PC-3 (cell line): Measurements from ENCODE around the gene TRAF3. TPM values are rescaled to one million over a fixed set of nuclear protein-coding genes. Genes with fewer than 3 reads are reported as not detected.
A peak's percentile ranks its signal among the peaks of the same experiment; 100 is the strongest.

ENCODE experiments used
- ATAC-seq: fragments of 200-7000 bp; cut with Tn5 transposase; 2 replicates; pipeline ENCODE4 v1.9.1; 2020; ENCODE audit warnings: mild to moderate bottlenecking, moderate library complexity
- BruUV-seq: library from RNA; stranded (reverse); fragments of 400-500 nt; replicated peaks from 2 replicates; lab custom pipeline; 2021; lab: Mats Ljungman, UMichigan
- CTCF ChIA-PET: fragments of 300-600 bp; sonication (Branson Sonifier 250); formaldehyde crosslinking; loops from one replicate; lab custom pipeline; 2022; ENCODE audit warnings: antibody characterized with exemption; lab: Charles Lee
- POLR2A ChIA-PET: fragments of 300-600 bp; sonication (Branson Sonifier 250); formaldehyde crosslinking; loops from one replicate; lab custom pipeline; 2022; ENCODE audit warnings: antibody characterized with exemption; ENCODE audit not compliant: unreplicated experiment; lab: Charles Lee
- DNase-seq: peaks from one replicate; pipeline ENCODE4 v3.0.0-alpha.2; 2015
- H2AFZ ChIP-seq: fragments of 300-600 bp; sonication (generic); 2 replicates; pipeline ENCODE4 v1.6.0; 2016; ENCODE audit warnings: antibody characterized with exemption, low read length
- H3F3A ChIP-seq: fragments of 300-600 bp; sonication (generic); one replicate; pipeline ENCODE4 v1.6.0; 2017; ENCODE audit warnings: antibody characterized with exemption, low read length, control low read depth, mild to moderate bottlenecking; ENCODE audit not compliant: unreplicated experiment
- H3K27ac ChIP-seq: fragments of 300-600 bp; sonication (generic); 2 replicates; pipeline ENCODE4 v1.5.1; 2016; ENCODE audit warnings: mild to moderate bottlenecking, low read length
- H3K27me3 ChIP-seq: fragments of 300-600 bp; sonication (generic); 2 replicates; pipeline ENCODE4 v1.6.1; 2016; ENCODE audit warnings: low read length, mixed read lengths
- H3K36me3 ChIP-seq: fragments of 300-600 bp; sonication (generic); 2 replicates; pipeline ENCODE4 v1.6.1; 2016; ENCODE audit warnings: low read depth, mixed run types, low read length, mixed read lengths
- H3K4me1 ChIP-seq: fragments of 300-600 bp; sonication (generic); 2 replicates; pipeline ENCODE4 v1.5.1; 2016; ENCODE audit warnings: low read length; ENCODE audit not compliant: insufficient read depth
- H3K4me2 ChIP-seq: fragments of 300-600 bp; sonication (generic); 2 replicates; pipeline ENCODE4 v1.6.0; 2016; ENCODE audit warnings: low read length
- H3K4me3 ChIP-seq: fragments of 300-600 bp; sonication (generic); 2 replicates; pipeline ENCODE4 v1.5.1; 2016; ENCODE audit warnings: mild to moderate bottlenecking, low read length, mixed read lengths
- H3K79me2 ChIP-seq: fragments of 300-600 bp; sonication (generic); 2 replicates; pipeline ENCODE4 v1.6.1; 2017; ENCODE audit warnings: low read length, mixed read lengths
- H3K9ac ChIP-seq: fragments of 300-600 bp; sonication (generic); 2 replicates; pipeline ENCODE4 v1.6.0; 2016; ENCODE audit warnings: mild to moderate bottlenecking, low read length
- H3K9me2 ChIP-seq: fragments of 300-600 bp; sonication (generic); replicated peaks from 2 replicates; pipeline ENCODE4 v1.6.1; 2016; ENCODE audit warnings: mixed run types, low read length, mixed read lengths
- H3K9me3 ChIP-seq: fragments of 300-600 bp; sonication (generic); 2 replicates; pipeline ENCODE4 v1.6.1; 2016; ENCODE audit warnings: low read length, mixed read lengths
- H4K20me1 ChIP-seq: fragments of 300-600 bp; sonication (generic); 2 replicates; pipeline ENCODE4 v1.6.1; 2016; ENCODE audit warnings: low read length, mixed read lengths
- CTCF ChIP-seq: fragments of 300-600 bp; sonication (generic); conservative IDR thresholded peaks from 2 replicates; pipeline ENCODE4 v1.5.1; 2017; ENCODE audit warnings: antibody characterized with exemption, low read depth, mild to moderate bottlenecking, low read length
- EZH2 ChIP-seq: fragments of 300-600 bp; sonication (generic); IDR thresholded peaks from one replicate; pipeline ENCODE4 v1.6.1; 2017; ENCODE audit warnings: antibody characterized with exemption, mild to moderate bottlenecking, low read length; ENCODE audit not compliant: unreplicated experiment
- EZH2phosphoT487 ChIP-seq: fragments of 300-600 bp; sonication (generic); IDR thresholded peaks from 2 replicates; pipeline ENCODE4 v1.6.1; 2018; ENCODE audit warnings: mild to moderate bottlenecking, antibody characterized with exemption, low read length, borderline replicate concordance
- intact Hi-C: fragments of 100-400 bp; cut with micrococcal nuclease; formaldehyde crosslinking; loops from 2 replicates; pipeline ENCODE4 v1.9.0; 2023
- total RNA-seq: library from RNA; depleted of rRNA; stranded (reverse); fragments of >200 nt; gene quantifications from 2 replicates; pipeline ENCODE4 v1.2.3, GENCODE V29; 2014

The TRAF3 gene
- total RNA-seq, 1 experiment from 2014 or later: 19.4 TPM

DNA sequence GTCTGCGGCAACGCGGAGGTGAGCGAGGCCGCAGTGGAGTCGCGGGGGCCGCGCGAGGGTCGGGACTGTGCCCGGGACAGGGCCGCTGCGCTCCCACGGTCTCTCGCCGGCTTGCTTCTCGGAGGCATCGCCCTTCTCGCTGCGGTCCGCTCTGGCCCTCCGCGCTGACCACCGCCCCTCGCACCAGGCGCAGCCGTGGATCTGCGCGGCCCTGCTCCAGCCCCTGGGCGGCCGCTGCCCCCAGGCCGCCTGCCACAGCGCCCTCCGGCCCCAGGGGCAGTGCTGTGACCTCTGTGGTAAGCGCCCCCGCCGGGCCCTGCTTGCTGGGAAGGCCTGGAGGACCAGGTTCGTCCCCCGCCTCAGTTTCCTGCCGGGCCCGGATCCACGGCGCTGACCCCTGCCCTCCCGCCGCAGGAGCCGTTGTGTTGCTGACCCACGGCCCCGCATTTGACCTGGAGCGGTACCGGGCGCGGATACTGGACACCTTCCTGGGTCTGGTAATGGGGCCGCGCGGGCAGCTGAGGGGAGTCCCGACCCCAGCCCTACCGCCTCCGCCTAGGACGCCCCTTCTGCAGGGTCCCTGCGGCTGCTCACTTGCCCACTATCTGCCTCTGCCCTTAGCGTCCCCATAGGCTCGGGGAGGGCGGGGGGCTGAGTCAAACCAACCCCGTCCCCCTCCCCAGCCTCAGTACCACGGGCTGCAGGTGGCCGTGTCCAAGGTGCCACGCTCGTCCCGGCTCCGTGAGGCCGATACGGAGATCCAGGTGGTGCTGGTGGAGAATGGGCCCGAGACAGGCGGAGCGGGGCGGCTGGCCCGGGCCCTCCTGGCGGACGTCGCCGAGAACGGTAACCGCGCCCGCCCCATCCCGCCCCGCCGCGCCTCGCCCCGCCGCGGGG lies 152.2 kb downstream of the TRAF3 start:
- H3K9ac ChIP-seq: no peak overlapping the region
- H3K9me2 ChIP-seq: no peaks in the 10 kb centered on the region
- peak overlapping the region; percentile 64 for H3K4me2 ChIP-seq
- H3K27me3 ChIP-seq: peaks cover 5% of the 10 kb centered on the region
- no peaks in the 10 kb centered on the region for H4K20me1 ChIP-seq
- no TSS peak for BruUV-seq
- H3K4me3 ChIP-seq: peak overlapping the region; percentile 48
- ChIA-PET CTCF (no interaction called here), POLR2A (no interaction called here)
- no peak overlapping the region for H3K27ac ChIP-seq
- no peaks in the 10 kb centered on the region for H3F3A ChIP-seq
- no peaks in the 10 kb centered on the region for H3K79me2 ChIP-seq
- intact Hi-C loops: no loop called here
- H2AFZ ChIP-seq: peak overlapping the region; percentile 22; the same call in 1 of the 2 replicates
- no peaks in the 10 kb centered on the region; the same call in 1 of the 2 replicates for H3K36me3 ChIP-seq
- DNase-seq (no peak), ATAC-seq (peak; percentile 4)
- no peak for TF ChIP-seq EZH2
- TF ChIP-seq CTCF: no peak
- TF ChIP-seq EZH2phosphoT487: no peak
- H3K4me1 ChIP-seq: peaks cover 8% of the 10 kb centered on the region; the same call in 1 of the 2 replicates
- no peaks in the 10 kb centered on the region for H3K9me3 ChIP-seq

DNA sequence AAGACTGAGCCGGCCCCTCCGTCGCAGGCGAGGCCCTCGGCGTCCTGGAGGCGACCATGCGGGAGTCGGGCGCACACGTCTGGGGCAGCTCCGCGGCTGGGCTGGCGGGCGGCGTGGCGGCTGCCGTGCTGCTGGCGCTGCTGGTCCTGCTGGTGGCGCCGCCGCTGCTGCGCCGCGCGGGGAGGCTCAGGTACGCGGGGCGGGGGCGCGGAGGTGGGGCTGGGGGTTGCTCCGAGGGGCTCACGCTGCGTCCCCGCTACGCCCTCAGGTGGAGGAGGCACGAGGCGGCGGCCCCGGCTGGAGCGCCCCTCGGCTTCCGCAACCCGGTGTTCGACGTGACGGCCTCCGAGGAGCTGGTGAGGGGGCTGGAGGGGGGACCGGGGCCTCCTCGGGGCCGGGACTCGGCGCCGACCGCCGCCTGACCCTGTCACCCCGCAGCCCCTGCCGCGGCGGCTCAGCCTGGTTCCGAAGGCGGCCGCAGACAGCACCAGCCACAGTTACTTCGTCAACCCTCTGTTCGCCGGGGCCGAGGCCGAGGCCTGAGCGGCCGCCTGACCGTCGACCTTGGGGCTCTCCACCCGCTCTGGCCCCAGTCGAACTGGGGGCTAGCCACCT lies 153.0 kb downstream of the TRAF3 start:
- no peak overlapping the region for H3K9ac ChIP-seq
- no peak for TF ChIP-seq CTCF
- TF ChIP-seq EZH2phosphoT487: no peak
- TF ChIP-seq EZH2: no peak
- H3K4me3 ChIP-seq: peak overlapping the region; percentile 48
- DNase-seq (no peak), ATAC-seq (peak; percentile 33)
- BruUV-seq: no TSS peak
- peak overlapping the region; percentile 22; the same call in 1 of the 2 replicates for H2AFZ ChIP-seq
- no peaks in the 10 kb centered on the region for H3F3A ChIP-seq
- H3K9me2 ChIP-seq: no peaks in the 10 kb centered on the region
- CTCF ChIA-PET: no interaction called here
- no peaks in the 10 kb centered on the region for H4K20me1 ChIP-seq
- no peaks in the 10 kb centered on the region for H3K9me3 ChIP-seq
- H3K4me2 ChIP-seq: peak overlapping the region; percentile 64
- no peak overlapping the region for H3K27ac ChIP-seq
- H3K4me1 ChIP-seq: peaks cover 8% of the 10 kb centered on the region; the same call in 1 of the 2 replicates
- H3K79me2 ChIP-seq: no peaks in the 10 kb centered on the region
- no peaks in the 10 kb centered on the region; the same call in 1 of the 2 replicates for H3K36me3 ChIP-seq
- intact Hi-C loops: no loop called here
- H3K27me3 ChIP-seq: peaks cover 5% of the 10 kb centered on the region
- POLR2A ChIA-PET: no interaction called here
